ENCODE measurements around the gene CADM2.

CADM2 gene

DNA sequence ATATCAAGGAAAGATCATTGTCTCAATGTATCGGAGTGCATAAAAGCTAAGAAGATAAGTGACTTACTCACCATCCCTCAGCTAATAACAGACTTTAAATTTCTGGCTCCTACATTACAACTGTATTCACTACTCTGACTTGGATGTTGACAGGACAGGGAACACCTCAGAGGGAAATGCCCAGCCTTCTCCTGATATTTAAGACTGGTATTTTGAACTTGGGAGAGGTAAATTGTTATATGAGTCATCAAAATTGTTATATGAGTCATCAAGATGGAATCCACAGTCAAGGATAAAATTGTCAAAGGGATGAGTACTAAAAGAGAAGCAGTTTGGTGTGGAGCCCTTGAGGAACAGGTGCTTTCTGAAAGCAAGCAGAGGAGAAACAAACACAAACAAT is 1070.8 kb downstream of the CADM2 start:
- Histone ChIP-seq H3K9ac (ENCODE audit: insufficient read length) (no peak overlapping the region), H3K9me3 (ENCODE audit: low read depth, low read length) (no peaks in the 10 kb centered on the region), H3K27ac (no peak overlapping the region), H3K4me3 (no peak overlapping the region), H3K36me3 (ENCODE audit: insufficient read depth, low read length) (no peaks in the 10 kb centered on the region)
- no peak for TF ChIP-seq POLR2AphosphoS5 (IDR thresholded peaks at IDR 0.05; ENCODE audit: borderline replicate concordance, low read depth, low read length)
- no peak for TF ChIP-seq FOXP2 (optimal IDR thresholded peaks at IDR 0.05; ENCODE audit: control extremely low read depth, extremely low read length, insufficient read depth)
- no peak for TF ChIP-seq EZH2 (IDR thresholded peaks at IDR 0.05)
- DNase-seq (ENCODE audit: low read depth, low spot score): no peak

DNA sequence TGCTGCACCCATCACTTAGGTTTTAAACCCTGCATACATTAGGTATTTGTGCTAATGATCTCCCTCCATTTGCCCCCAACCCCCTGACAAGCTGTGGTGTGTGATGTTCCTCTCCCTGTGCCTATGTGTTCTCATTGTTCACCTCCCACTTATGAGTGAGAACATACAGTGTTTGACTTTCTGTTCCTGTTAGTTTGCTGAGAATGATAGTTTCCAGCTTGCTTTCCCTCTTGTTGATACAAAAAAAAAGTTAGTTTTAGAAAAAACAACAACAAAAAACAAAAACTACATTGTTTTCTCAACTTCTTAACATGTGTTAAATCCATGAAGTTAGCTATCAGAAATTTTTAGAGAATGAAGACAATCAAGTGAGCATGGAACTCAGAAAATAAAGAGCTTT is 1079.1 kb downstream of the CADM2 start:
- H3K4me3 ChIP-seq: no peak overlapping the region
- H3K9me3 ChIP-seq (ENCODE audit: low read depth, low read length): no peaks in the 10 kb centered on the region
- no peak overlapping the region for H3K9ac ChIP-seq (ENCODE audit: insufficient read length)
- TF ChIP-seq POLR2AphosphoS5 (IDR thresholded peaks at IDR 0.05; ENCODE audit: borderline replicate concordance, low read depth, low read length) (no peak), EZH2 (IDR thresholded peaks at IDR 0.05) (no peak), FOXP2 (optimal IDR thresholded peaks at IDR 0.05; ENCODE audit: control extremely low read depth, extremely low read length, insufficient read depth) (no peak)
- no peak for DNase-seq (ENCODE audit: low read depth, low spot score)
- H3K36me3 ChIP-seq (ENCODE audit: insufficient read depth, low read length): no peaks in the 10 kb centered on the region
- H3K27ac ChIP-seq: no peak overlapping the region

DNA sequence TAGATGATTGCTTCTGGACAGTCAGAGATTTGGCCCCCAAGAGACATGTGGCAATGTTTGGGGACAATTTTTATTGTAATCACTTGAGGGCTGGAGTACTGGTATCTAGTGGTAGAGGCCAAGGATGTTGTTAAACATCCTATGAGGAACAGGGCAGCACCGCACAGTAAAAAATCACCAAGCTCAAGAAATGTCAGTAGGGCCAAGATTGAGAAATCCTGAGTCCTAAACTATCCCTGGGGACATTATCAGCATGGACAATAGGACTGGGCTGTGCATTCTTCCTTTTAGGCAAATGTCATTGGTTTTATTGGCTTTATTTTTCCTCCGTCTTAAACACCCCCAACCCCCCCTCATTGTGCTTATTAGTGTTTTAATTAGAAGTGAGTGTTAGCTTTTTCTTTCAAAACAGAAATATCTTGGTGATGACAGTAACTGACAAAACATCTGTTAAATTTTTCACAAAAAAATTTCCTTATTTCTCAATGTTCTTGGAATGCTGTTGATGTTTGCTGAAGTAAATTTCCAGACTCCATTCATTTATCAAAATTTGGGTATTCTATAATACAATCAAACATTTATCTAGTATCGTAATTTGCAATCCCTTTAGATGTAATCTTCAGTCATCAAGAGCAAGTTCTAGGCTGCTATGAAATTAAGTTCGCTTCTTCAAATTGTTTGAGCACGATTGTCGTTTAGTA is 1087.8 kb downstream of the CADM2 start:
- TF ChIP-seq FOXP2 (optimal IDR thresholded peaks at IDR 0.05; ENCODE audit: control extremely low read depth, extremely low read length, insufficient read depth) (no peak), POLR2AphosphoS5 (IDR thresholded peaks at IDR 0.05; ENCODE audit: borderline replicate concordance, low read depth, low read length) (no peak), EZH2 (IDR thresholded peaks at IDR 0.05) (no peak)
- DNase-seq (ENCODE audit: low read depth, low spot score): no peak
- no peaks in the 10 kb centered on the region for H3K9me3 ChIP-seq (ENCODE audit: low read depth, low read length)
- H3K9ac ChIP-seq (ENCODE audit: insufficient read length): no peak overlapping the region
- H3K36me3 ChIP-seq (ENCODE audit: insufficient read depth, low read length): no peaks in the 10 kb centered on the region
- H3K4me3 ChIP-seq: no peak overlapping the region
- no peak overlapping the region for H3K27ac ChIP-seq

DNA sequence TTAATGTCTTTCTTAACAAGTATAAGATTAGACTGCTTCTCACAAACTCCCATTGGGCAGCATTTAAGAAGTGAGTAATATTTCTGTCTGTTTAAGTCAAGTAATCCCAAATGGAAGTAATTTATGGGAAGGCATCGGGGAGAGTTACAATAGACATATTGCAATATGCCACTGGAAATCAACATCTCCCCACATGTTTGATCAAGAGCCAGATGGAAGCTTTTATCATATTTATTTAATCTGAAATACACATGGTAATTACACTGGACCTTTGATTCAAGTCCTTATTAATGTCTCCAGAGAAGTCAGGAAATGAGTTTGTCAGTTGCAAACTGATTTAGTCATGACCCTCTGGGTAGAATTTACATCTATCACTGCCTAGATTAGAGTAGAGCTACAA is 1088.4 kb downstream of the CADM2 start:
- TF ChIP-seq FOXP2 (optimal IDR thresholded peaks at IDR 0.05; ENCODE audit: control extremely low read depth, extremely low read length, insufficient read depth) (no peak), EZH2 (IDR thresholded peaks at IDR 0.05) (no peak), POLR2AphosphoS5 (IDR thresholded peaks at IDR 0.05; ENCODE audit: borderline replicate concordance, low read depth, low read length) (no peak)
- no peak overlapping the region for H3K27ac ChIP-seq
- H3K9me3 ChIP-seq (ENCODE audit: low read depth, low read length): no peaks in the 10 kb centered on the region
- no peaks in the 10 kb centered on the region for H3K36me3 ChIP-seq (ENCODE audit: insufficient read depth, low read length)
- DNase-seq (ENCODE audit: low read depth, low spot score): no peak
- H3K9ac ChIP-seq (ENCODE audit: insufficient read length): no peak overlapping the region
- H3K4me3 ChIP-seq: no peak overlapping the region

DNA sequence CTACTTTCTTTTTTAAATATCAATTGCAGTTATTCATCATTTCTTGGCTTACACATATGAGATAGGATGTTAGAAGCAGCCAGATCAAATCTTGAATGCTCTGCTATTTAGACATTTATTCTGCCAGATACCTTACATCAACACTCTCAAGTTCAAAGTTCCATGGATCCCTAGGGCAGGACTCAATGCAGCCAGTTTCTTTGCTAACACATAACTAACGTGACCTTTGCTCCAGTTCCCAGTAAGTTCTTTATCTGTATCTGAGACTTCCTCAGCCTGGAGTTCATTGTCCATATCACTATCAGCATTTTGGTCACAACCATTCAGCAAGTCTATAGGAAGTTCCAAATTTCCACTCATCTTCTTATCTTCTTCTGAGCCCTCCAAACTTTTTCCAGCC is 1092.3 kb downstream of the CADM2 start:
- no peaks in the 10 kb centered on the region for H3K9me3 ChIP-seq (ENCODE audit: low read depth, low read length)
- H3K36me3 ChIP-seq (ENCODE audit: insufficient read depth, low read length): no peaks in the 10 kb centered on the region
- no peak for DNase-seq (ENCODE audit: low read depth, low spot score)
- H3K27ac ChIP-seq: no peak overlapping the region
- TF ChIP-seq POLR2AphosphoS5 (IDR thresholded peaks at IDR 0.05; ENCODE audit: borderline replicate concordance, low read depth, low read length) (no peak), EZH2 (IDR thresholded peaks at IDR 0.05) (no peak), FOXP2 (optimal IDR thresholded peaks at IDR 0.05; ENCODE audit: control extremely low read depth, extremely low read length, insufficient read depth) (no peak)
- no peak overlapping the region for H3K4me3 ChIP-seq
- no peak overlapping the region for H3K9ac ChIP-seq (ENCODE audit: insufficient read length)

DNA sequence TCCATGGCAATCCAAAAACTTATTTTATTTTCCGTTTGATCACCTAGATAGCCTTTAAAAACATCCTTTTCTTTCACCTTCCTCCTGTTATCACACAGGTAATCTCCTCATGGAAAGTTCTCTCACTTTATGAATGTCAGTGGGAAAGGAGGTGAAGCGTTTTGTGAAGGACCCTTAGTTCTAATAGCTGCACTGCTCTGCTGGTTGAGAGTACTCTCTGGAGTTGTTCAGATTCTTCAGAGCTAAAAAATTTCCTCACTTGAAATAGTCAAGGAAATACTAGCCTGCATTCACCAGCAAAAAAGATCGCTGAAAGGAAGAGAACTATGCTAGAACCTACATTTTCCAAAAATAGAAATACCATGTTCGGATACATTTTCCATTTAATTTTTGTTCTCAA is 1097.2 kb downstream of the CADM2 start:
- no peak for DNase-seq (ENCODE audit: low read depth, low spot score)
- TF ChIP-seq FOXP2 (optimal IDR thresholded peaks at IDR 0.05; ENCODE audit: control extremely low read depth, extremely low read length, insufficient read depth) (no peak), EZH2 (IDR thresholded peaks at IDR 0.05) (no peak), POLR2AphosphoS5 (IDR thresholded peaks at IDR 0.05; ENCODE audit: borderline replicate concordance, low read depth, low read length) (no peak)
- Histone ChIP-seq H3K4me3 (no peak overlapping the region), H3K9me3 (ENCODE audit: low read depth, low read length) (no peaks in the 10 kb centered on the region), H3K36me3 (ENCODE audit: insufficient read depth, low read length) (no peaks in the 10 kb centered on the region), H3K9ac (ENCODE audit: insufficient read length) (no peak overlapping the region), H3K27ac (no peak overlapping the region)

DNA sequence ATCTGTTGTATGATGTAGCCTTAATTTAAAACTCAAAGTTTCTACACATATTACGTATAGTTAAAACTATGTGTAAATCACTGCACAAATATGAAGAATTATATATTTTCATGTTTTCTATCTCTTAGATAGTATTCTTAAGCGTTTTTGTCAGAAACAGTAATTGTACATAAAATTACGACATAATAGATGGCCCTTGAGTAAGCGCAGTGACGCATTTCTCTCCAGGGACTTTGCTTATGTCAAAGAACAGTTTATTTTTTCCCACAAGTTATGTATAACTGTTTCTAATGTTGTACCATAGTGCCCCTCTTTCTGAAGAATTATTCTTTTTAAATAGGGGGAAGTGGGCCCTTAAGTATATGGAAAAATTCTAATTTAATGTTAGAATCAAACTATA is 1098.2 kb downstream of the CADM2 start:
- TF ChIP-seq POLR2AphosphoS5 (IDR thresholded peaks at IDR 0.05; ENCODE audit: borderline replicate concordance, low read depth, low read length) (no peak), FOXP2 (optimal IDR thresholded peaks at IDR 0.05; ENCODE audit: control extremely low read depth, extremely low read length, insufficient read depth) (no peak), EZH2 (IDR thresholded peaks at IDR 0.05) (no peak)
- Histone ChIP-seq H3K9me3 (ENCODE audit: low read depth, low read length) (no peaks in the 10 kb centered on the region), H3K36me3 (ENCODE audit: insufficient read depth, low read length) (no peaks in the 10 kb centered on the region), H3K27ac (peak overlapping the region; percentile 16; the same call in 1 of the 2 replicates), H3K4me3 (no peak overlapping the region), H3K9ac (ENCODE audit: insufficient read length) (no peak overlapping the region)
- DNase-seq (ENCODE audit: low read depth, low spot score): no peak

DNA sequence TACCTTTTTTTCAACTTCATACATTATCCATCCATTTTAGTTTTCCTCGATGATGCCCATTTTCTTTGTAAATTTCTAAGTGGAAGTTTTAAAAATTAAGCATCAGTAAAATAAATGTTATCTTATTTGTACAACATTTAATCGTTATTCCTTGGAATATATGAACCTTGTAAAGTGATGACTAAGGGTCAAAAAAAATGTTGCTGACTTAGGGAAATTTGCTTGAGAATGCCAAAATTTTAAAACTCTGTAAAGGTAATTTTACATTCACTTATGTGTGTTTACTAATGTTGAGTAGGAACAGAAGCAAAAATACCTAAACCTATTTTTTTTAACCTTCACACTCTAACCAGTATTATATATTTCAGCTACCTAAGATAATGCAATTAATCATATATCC is 1115.0 kb downstream of the CADM2 start:
- TF ChIP-seq POLR2AphosphoS5 (IDR thresholded peaks at IDR 0.05; ENCODE audit: borderline replicate concordance, low read depth, low read length) (no peak), FOXP2 (optimal IDR thresholded peaks at IDR 0.05; ENCODE audit: control extremely low read depth, extremely low read length, insufficient read depth) (no peak), EZH2 (IDR thresholded peaks at IDR 0.05) (no peak)
- no peaks in the 10 kb centered on the region for H3K36me3 ChIP-seq (ENCODE audit: insufficient read depth, low read length)
- no peaks in the 10 kb centered on the region for H3K9me3 ChIP-seq (ENCODE audit: low read depth, low read length)
- no peak overlapping the region for H3K9ac ChIP-seq (ENCODE audit: insufficient read length)
- no peak for DNase-seq (ENCODE audit: low read depth, low spot score)
- no peak overlapping the region for H3K27ac ChIP-seq
- no peak overlapping the region for H3K4me3 ChIP-seq

Data from SK-N-MC (cell line).